DOHH2 (cell line): ENCODE measurements around the gene PACSIN1.

ENCODE experiments used
- H3F3A ChIP-seq: fragments of 200-600 bp; sonication (generic), shearing (Covaris generic); 2 replicates; pipeline ENCODE4 v1.6.0; 2016; ENCODE audit warnings: antibody characterized with exemption, mild to moderate bottlenecking; ENCODE audit not compliant: control insufficient read depth, insufficient read depth
- H3K27ac ChIP-seq: fragments of 200-600 bp; sonication (generic); 2 replicates; pipeline ENCODE4 v1.5.1; 2014; ENCODE audit warnings: low read depth, mild to moderate bottlenecking, low read length, moderate library complexity
- H3K27me3 ChIP-seq: fragments of 200-600 bp; sonication (generic); 2 replicates; pipeline ENCODE4 v1.6.1; 2014; ENCODE audit warnings: mild to moderate bottlenecking, low read length, mixed read lengths; ENCODE audit not compliant: control insufficient read depth
- H3K36me3 ChIP-seq: fragments of 200-600 bp; sonication (generic); 2 replicates; pipeline ENCODE4 v1.6.1; 2014; ENCODE audit warnings: mild to moderate bottlenecking, low read length, moderate library complexity, mixed read lengths; ENCODE audit not compliant: control insufficient read depth
- H3K4me1 ChIP-seq: fragments of 200-600 bp; sonication (generic); 2 replicates; pipeline ENCODE4 v1.6.1; 2014; ENCODE audit warnings: mild to moderate bottlenecking, low read length, mixed read lengths; ENCODE audit not compliant: control insufficient read depth
- H3K4me2 ChIP-seq: fragments of 200-600 bp; sonication (generic); 2 replicates; pipeline ENCODE4 v1.6.0; 2014; ENCODE audit warnings: mild to moderate bottlenecking, low read length, moderate library complexity
- H3K4me3 ChIP-seq: fragments of 200-600 bp; sonication (generic); 2 replicates; pipeline ENCODE4 v1.5.1; 2014; ENCODE audit warnings: mild to moderate bottlenecking, low read length, mixed read lengths
- H3K79me2 ChIP-seq: fragments of 200-600 bp; sonication (generic); 2 replicates; pipeline ENCODE4 v1.6.1; 2014; ENCODE audit warnings: mild to moderate bottlenecking, low read length, mixed read lengths; ENCODE audit not compliant: control insufficient read depth
- H3K9me2 ChIP-seq: fragments of 200-600 bp; sonication (generic); replicated peaks from 2 replicates; pipeline ENCODE4 v1.6.1; 2014; ENCODE audit warnings: mild to moderate bottlenecking, low read length, mixed read lengths; ENCODE audit not compliant: control insufficient read depth
- H3K9me3 ChIP-seq: fragments of 200-600 bp; sonication (generic); 2 replicates; pipeline ENCODE4 v1.6.1; 2014; ENCODE audit warnings: antibody characterized with exemption, low read length, mixed read lengths; ENCODE audit not compliant: control insufficient read depth, insufficient read depth
- H4K20me1 ChIP-seq: fragments of 200-600 bp; sonication (generic); 2 replicates; pipeline ENCODE4 v1.6.0; 2014; ENCODE audit warnings: low read depth, mild to moderate bottlenecking, antibody characterized with exemption, low read length, moderate library complexity; ENCODE audit not compliant: control insufficient read depth, insufficient read depth
- EZH2phosphoT487 ChIP-seq: fragments of 200-600 bp; sonication (generic); IDR thresholded peaks from 2 replicates; pipeline ENCODE4 v1.6.1; 2017; ENCODE audit warnings: borderline replicate concordance, mild to moderate bottlenecking, antibody characterized with exemption, low read length, moderate library complexity, mixed read lengths
- TF ChIP-seq, protein P1 (sequence below): fragments of 200-600 bp; sonication (generic); IDR thresholded peaks from one replicate; pipeline ENCODE4 v1.5.1; 2014; ENCODE audit warnings: antibody characterized with exemption, mild to moderate bottlenecking, low read depth, low read length; ENCODE audit not compliant: poor library complexity, severe bottlenecking

The PACSIN1 gene

DNA sequence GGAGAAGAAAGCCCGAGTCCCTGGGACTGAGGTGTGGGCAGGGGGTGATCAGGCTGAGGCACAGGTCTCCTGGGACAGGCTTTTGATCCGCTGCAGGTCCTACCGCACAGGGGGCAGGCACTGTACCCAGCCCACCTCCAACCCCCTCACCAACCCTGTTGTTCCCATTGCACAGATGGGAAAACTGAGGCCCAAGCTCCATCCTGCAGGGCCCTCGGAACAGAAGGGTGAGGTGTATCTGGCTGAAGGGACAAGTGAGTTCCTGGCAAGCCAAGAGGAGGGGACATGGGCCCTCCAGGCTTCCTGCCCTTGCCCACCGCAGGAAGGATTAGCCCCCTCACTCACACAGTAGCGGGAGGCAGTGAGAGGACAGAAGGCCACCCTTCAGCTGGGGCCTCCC, 106.7 kb downstream of the PACSIN1 start:
- H3K36me3 ChIP-seq: no peaks in the 10 kb centered on the region
- no peaks in the 10 kb centered on the region for H3K79me2 ChIP-seq
- no peaks in the 10 kb centered on the region for H3F3A ChIP-seq
- no peak overlapping the region for H3K4me2 ChIP-seq
- no peak overlapping the region for H3K27ac ChIP-seq
- no peaks in the 10 kb centered on the region for H3K27me3 ChIP-seq
- H3K9me2 ChIP-seq: no peaks in the 10 kb centered on the region
- no peak overlapping the region for H3K4me3 ChIP-seq
- no peaks in the 10 kb centered on the region for H3K9me3 ChIP-seq
- no peaks in the 10 kb centered on the region for H4K20me1 ChIP-seq
- TF ChIP-seq, protein P1, sequence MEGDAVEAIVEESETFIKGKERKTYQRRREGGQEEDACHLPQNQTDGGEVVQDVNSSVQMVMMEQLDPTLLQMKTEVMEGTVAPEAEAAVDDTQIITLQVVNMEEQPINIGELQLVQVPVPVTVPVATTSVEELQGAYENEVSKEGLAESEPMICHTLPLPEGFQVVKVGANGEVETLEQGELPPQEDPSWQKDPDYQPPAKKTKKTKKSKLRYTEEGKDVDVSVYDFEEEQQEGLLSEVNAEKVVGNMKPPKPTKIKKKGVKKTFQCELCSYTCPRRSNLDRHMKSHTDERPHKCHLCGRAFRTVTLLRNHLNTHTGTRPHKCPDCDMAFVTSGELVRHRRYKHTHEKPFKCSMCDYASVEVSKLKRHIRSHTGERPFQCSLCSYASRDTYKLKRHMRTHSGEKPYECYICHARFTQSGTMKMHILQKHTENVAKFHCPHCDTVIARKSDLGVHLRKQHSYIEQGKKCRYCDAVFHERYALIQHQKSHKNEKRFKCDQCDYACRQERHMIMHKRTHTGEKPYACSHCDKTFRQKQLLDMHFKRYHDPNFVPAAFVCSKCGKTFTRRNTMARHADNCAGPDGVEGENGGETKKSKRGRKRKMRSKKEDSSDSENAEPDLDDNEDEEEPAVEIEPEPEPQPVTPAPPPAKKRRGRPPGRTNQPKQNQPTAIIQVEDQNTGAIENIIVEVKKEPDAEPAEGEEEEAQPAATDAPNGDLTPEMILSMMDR: no peak
- no peak for TF ChIP-seq EZH2phosphoT487
- no peaks in the 10 kb centered on the region for H3K4me1 ChIP-seq

DNA sequence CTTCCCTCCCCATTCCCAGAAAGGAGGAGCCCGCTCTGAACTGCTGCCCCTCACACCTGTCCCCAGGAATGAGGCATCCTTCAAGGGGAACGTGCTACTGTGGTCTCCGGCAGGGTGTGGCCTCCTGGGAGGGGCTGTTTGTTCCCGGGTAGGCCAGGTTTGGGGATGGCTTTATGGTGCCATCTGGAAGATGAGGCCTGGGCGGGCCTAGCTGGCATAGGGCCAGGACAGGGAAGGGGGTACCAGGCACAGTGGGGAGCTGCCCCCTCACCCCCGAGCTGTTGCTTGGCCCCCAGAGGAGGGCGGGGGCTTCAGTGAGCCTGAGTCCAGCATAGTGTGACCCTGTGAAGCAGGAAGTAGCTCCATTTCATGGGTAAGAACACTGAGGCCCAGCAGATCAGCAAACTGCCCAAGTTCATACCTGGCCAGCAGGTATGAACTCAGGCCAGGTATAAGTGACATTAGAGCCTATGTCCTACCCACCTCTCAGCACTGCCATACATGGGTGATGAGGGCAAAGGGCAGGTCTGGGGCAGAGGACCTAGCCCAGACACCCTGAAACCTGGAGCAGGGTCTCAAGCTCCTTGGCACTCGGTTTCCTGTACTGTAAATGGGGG, 107.8 kb downstream of the PACSIN1 start:
- no peak overlapping the region for H3K4me2 ChIP-seq
- no peaks in the 10 kb centered on the region for H3F3A ChIP-seq
- H3K9me3 ChIP-seq: no peaks in the 10 kb centered on the region
- no peaks in the 10 kb centered on the region for H3K9me2 ChIP-seq
- H3K27ac ChIP-seq: no peak overlapping the region
- H3K36me3 ChIP-seq: no peaks in the 10 kb centered on the region
- H3K4me1 ChIP-seq: peaks cover 3% of the 10 kb centered on the region
- TF ChIP-seq, protein P1: no peak
- no peak for TF ChIP-seq EZH2phosphoT487
- H3K4me3 ChIP-seq: no peak overlapping the region
- H3K27me3 ChIP-seq: no peaks in the 10 kb centered on the region
- H3K79me2 ChIP-seq: no peaks in the 10 kb centered on the region
- no peaks in the 10 kb centered on the region for H4K20me1 ChIP-seq

DNA sequence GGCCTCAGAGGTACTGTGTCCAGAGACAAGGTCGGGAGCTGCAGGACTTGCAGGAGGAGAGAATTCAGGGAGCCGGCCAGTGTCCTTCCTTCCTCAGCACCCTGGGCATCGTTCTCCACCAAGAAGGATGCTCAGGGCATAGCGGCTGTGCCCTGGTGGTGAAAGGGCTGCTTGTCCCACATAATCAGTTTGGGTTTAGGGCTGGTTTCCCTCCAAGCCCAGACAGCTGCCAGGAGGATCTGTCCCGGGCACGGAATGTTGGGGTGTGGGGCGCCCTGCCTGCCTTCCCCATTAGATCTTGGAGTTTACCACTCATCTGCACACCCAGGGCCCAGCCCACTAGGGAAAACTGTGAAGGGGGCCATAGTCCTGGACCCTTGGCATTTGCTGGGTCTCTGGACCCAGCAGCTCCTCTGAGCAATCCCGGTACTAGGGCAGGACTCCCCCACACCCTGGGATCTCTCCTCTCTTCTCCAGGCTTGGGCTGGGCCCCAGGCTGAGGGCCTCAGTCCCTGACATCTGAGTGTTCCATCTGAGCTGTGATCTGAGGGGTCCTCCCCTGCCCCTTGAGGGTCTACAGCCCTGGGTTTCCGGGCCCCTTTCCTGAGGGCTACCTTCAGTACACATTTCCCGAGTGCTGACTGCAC, 108.9 kb downstream of the PACSIN1 start:
- H3F3A ChIP-seq: no peaks in the 10 kb centered on the region
- H3K4me2 ChIP-seq: no peak overlapping the region
- no peaks in the 10 kb centered on the region for H3K9me3 ChIP-seq
- H3K36me3 ChIP-seq: no peaks in the 10 kb centered on the region
- H3K79me2 ChIP-seq: no peaks in the 10 kb centered on the region
- H3K9me2 ChIP-seq: no peaks in the 10 kb centered on the region
- no peak overlapping the region for H3K4me3 ChIP-seq
- H3K4me1 ChIP-seq: peaks cover 3% of the 10 kb centered on the region
- no peaks in the 10 kb centered on the region for H3K27me3 ChIP-seq
- H3K27ac ChIP-seq: no peak overlapping the region
- H4K20me1 ChIP-seq: no peaks in the 10 kb centered on the region
- TF ChIP-seq, protein P1: no peak
- no peak for TF ChIP-seq EZH2phosphoT487
